Measurements from ENCODE around the gene COL1A1. TPM values are rescaled to one million over a fixed set of nuclear protein-coding genes. Genes with fewer than 3 reads are reported as not detected.

COL1A1 gene
- total RNA-seq, 1 experiment from 2014 or later = 4.5 TPM

DNA sequence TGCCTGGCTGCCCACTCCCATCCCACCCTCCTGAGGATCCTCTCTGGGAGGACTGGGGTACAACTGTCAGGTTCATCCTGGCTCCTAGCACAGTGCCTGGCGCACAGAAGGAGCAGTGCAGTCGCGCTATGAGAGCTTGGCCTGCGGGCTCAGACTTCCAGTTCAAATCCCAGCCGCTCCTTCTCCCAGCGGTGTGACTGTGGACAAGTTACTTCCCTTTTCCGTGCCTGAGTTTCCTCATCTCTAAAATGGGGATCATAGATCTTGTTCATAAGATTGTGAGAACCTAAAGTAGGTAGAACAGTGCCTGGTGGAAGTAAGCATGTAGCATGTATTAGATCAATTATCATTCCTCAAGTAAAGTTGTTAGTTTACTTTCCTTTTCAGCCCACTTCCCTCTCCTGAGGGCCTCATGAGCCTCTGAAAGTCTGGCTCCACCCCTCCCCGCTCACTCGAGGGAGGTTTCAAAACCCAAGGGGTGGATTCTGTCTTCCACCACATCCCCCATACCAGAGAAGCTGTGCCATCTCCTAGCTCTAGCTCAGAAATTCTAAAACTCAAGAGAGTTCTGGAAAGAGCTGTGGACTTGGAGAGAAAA, 19.9 kb upstream of the COL1A1 start:
- Mint-ChIP-seq H3K27me3 (ENCODE audit: insufficient read depth, unreplicated experiment) (no peaks in the 10 kb centered on the region), H3K36me3 (ENCODE audit: insufficient read depth, unreplicated experiment) (no peaks in the 10 kb centered on the region), H3K4me1 (ENCODE audit: insufficient read depth, unreplicated experiment) (peaks cover 44% of the 10 kb centered on the region), H3K4me3 (ENCODE audit: unreplicated experiment) (no peak overlapping the region), H3K9me3 (ENCODE audit: unreplicated experiment) (no peaks in the 10 kb centered on the region), H3K27ac (ENCODE audit: low read depth, unreplicated experiment) (peak overlapping the region; percentile 73)
- peak; percentile 44 for DNase-seq (ENCODE audit: unreplicated experiment)
- TF ChIP-seq, protein P1, sequence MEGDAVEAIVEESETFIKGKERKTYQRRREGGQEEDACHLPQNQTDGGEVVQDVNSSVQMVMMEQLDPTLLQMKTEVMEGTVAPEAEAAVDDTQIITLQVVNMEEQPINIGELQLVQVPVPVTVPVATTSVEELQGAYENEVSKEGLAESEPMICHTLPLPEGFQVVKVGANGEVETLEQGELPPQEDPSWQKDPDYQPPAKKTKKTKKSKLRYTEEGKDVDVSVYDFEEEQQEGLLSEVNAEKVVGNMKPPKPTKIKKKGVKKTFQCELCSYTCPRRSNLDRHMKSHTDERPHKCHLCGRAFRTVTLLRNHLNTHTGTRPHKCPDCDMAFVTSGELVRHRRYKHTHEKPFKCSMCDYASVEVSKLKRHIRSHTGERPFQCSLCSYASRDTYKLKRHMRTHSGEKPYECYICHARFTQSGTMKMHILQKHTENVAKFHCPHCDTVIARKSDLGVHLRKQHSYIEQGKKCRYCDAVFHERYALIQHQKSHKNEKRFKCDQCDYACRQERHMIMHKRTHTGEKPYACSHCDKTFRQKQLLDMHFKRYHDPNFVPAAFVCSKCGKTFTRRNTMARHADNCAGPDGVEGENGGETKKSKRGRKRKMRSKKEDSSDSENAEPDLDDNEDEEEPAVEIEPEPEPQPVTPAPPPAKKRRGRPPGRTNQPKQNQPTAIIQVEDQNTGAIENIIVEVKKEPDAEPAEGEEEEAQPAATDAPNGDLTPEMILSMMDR (IDR thresholded peaks at IDR 0.05; ENCODE audit: unreplicated experiment) = no peak
- POLR2A ChIA-PET = interaction anchor here (1.2 to 1.7 kb wide), 4 partner anchors 10 to 322 kb away, joined by 3 to 10 read pairs (median 5); partner anchors contain the start of gene COL1A1
- no TSS peak for BruUV-seq (replicated peaks)
- intact Hi-C loops (cut with micrococcal nuclease) = no loop called here
- CTCF ChIA-PET = interaction anchor here (0.7 to 2.2 kb wide), 3 partner anchors 19 to 48 kb away, joined by 4 to 12 read pairs (median 6); partner anchors contain the start of gene COL1A1

DNA sequence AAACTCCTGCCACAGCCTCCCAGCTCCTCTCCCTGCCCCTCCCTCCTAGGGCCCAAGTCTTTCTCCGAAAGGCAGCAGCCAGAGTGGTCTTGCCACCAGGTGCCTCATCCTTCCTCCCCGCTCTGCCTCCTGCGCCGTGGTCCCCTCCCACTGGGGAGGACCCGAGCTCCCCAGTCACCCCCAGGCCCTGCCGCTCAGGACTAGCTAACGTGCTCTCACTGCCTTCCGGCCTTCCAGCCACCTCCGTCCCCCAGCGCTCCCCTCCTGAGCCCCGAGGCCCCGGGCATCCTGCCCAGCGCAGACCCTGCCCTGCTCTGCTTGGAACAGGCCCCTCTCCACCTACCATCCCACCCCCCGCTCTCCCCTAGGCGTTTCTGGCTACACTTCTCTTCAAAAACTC, 19.4 kb upstream of the COL1A1 start:
- no TSS peak for BruUV-seq (replicated peaks)
- peaks cover 44% of the 10 kb centered on the region for H3K4me1 Mint-ChIP-seq (ENCODE audit: insufficient read depth, unreplicated experiment)
- POLR2A ChIA-PET = interaction anchor here (0.8 to 1.4 kb wide), 2 partner anchors 20 to 47 kb away, joined by 3 to 4 read pairs; no protein-coding TSS in a partner anchor
- intact Hi-C loops (cut with micrococcal nuclease) = no loop called here
- no peak overlapping the region for H3K4me3 Mint-ChIP-seq (ENCODE audit: unreplicated experiment)
- TF ChIP-seq, protein P1 (IDR thresholded peaks at IDR 0.05; ENCODE audit: unreplicated experiment) = no peak
- DNase-seq (ENCODE audit: unreplicated experiment) = no peak
- CTCF ChIA-PET = interaction anchor here (0.6 to 2.2 kb wide), 5 partner anchors 18 to 111 kb away, joined by 3 to 12 read pairs (median 6); partner anchors contain the start of gene COL1A1
- H3K9me3 Mint-ChIP-seq (ENCODE audit: unreplicated experiment) = no peaks in the 10 kb centered on the region
- no peaks in the 10 kb centered on the region for H3K36me3 Mint-ChIP-seq (ENCODE audit: insufficient read depth, unreplicated experiment)
- H3K27ac Mint-ChIP-seq (ENCODE audit: low read depth, unreplicated experiment) = no peak overlapping the region
- H3K27me3 Mint-ChIP-seq (ENCODE audit: insufficient read depth, unreplicated experiment) = no peaks in the 10 kb centered on the region

DNA sequence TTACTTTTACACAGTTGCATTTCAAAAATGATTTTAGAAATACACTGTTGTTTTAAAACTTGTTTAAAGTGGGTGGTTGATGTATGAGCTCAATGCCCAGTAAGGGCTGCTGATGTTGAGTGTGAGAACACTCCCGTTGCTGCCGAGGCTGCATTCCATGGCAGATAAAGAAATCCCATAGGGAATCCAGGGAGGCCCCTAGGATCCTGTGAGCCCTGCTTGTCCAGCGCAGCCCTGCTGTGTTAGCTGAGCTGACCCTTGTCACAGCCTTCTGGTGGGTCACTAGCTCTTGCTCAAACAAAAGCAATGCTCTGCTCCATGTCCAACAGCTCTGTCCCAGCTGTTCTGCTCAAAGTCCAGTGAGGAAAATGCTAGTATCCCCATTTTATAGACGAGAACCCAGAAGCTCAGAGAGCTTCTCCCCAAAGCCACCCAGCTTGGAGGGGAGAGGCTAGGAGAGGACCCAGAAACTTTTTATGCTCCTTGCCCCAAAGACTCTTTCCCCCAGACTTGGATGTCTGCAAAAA, 18.6 kb upstream of the COL1A1 start:
- Mint-ChIP-seq H3K9me3 (ENCODE audit: unreplicated experiment) (no peaks in the 10 kb centered on the region), H3K36me3 (ENCODE audit: insufficient read depth, unreplicated experiment) (no peaks in the 10 kb centered on the region), H3K27me3 (ENCODE audit: insufficient read depth, unreplicated experiment) (no peaks in the 10 kb centered on the region), H3K4me1 (ENCODE audit: insufficient read depth, unreplicated experiment) (peaks cover 44% of the 10 kb centered on the region), H3K27ac (ENCODE audit: low read depth, unreplicated experiment) (no peak overlapping the region), H3K4me3 (ENCODE audit: unreplicated experiment) (no peak overlapping the region)
- no TSS peak for BruUV-seq (replicated peaks)
- no peak for DNase-seq (ENCODE audit: unreplicated experiment)
- POLR2A ChIA-PET = interaction anchor here (0.8 to 1.9 kb wide), 3 partner anchors 18 to 46 kb away, joined by 3 to 4 read pairs (median 3); no protein-coding TSS in a partner anchor
- CTCF ChIA-PET = interaction anchor here (0.6 to 1.6 kb wide), 5 partner anchors 20 to 475 kb away, joined by 3 to 6 read pairs (median 5); no protein-coding TSS in a partner anchor
- intact Hi-C loops (cut with micrococcal nuclease) = no loop called here
- TF ChIP-seq, protein P1 (IDR thresholded peaks at IDR 0.05; ENCODE audit: unreplicated experiment) = no peak

DNA sequence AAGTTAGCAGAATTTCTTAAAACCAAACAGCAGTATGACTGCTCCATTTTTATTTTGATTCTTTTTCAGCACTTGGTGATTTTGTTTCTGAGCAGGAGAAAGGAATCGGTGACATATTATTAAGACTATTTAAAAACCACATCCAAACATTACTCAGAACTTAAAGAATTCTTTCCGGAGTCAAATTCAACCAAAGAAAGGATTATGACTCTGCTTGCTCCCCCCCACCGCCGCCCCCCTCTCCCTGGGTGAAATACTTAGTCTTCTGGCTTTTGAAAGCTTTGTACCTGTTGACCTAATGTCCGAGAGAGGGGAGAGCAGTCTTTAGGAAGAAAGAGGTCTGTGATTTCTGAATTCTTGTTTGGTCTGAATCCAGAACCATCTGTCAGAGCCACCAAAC, 17.9 kb upstream of the COL1A1 start:
- no peaks in the 10 kb centered on the region for H3K27me3 Mint-ChIP-seq (ENCODE audit: insufficient read depth, unreplicated experiment)
- no peak overlapping the region for H3K27ac Mint-ChIP-seq (ENCODE audit: low read depth, unreplicated experiment)
- no peaks in the 10 kb centered on the region for H3K9me3 Mint-ChIP-seq (ENCODE audit: unreplicated experiment)
- TF ChIP-seq, protein P1 (IDR thresholded peaks at IDR 0.05; ENCODE audit: unreplicated experiment) = no peak
- intact Hi-C loops (cut with micrococcal nuclease) = no loop called here
- ChIA-PET POLR2A (interaction anchor here (0.7 to 1.9 kb wide), 4 partner anchors 17 to 47 kb away, joined by 3 to 4 read pairs (median 4); no protein-coding TSS in a partner anchor), CTCF (interaction anchor here (1.1 to 1.6 kb wide), 3 partner anchors 19 to 50 kb away, joined by 3 to 6 read pairs (median 6); no protein-coding TSS in a partner anchor)
- H3K36me3 Mint-ChIP-seq (ENCODE audit: insufficient read depth, unreplicated experiment) = no peaks in the 10 kb centered on the region
- no TSS peak for BruUV-seq (replicated peaks)
- H3K4me1 Mint-ChIP-seq (ENCODE audit: insufficient read depth, unreplicated experiment) = peaks cover 44% of the 10 kb centered on the region
- no peak overlapping the region for H3K4me3 Mint-ChIP-seq (ENCODE audit: unreplicated experiment)
- peak; percentile 68 for DNase-seq (ENCODE audit: unreplicated experiment)

Measured in MCF 10A (cell line).